ENCODE data around the gene ZNF638. TPM values are rescaled to one million over a fixed set of nuclear protein-coding genes. Genes with fewer than 3 reads are reported as not detected.

The ZNF638 gene
- total and polyA plus RNA-seq, 2 of the 8 experiments (the other 6 are each of a cell fraction or from before 2014, with no cell fraction given), result 45.3 to 143 TPM

DNA sequence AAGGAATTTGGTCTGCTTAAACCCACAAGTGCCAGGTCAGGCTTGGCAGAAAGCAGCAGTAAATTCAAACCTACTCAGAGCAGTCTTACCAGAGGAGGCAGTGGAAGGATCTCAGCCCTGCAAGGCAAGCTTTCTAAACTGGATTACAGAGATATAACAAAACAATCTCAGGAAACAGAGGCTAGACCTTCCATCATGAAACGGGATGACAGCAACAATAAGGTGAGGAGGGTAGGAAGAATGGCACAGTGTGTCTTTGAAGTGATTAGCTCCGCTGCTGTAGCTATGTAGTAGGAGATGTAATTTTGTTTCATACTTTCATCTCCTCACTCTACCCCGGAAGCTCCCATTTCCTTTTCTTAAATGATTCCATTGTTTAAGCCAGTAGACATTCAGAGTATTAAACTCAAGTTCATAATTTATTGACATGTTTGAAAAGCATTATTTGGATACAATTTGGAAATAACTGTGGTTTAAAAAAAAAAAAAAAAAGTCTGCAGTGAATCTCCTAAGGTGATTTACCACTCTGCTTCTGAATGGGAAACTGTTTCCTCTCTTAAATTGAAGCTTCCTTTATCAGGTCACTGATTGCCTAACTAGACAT, 92.3 kb downstream of the ZNF638 start:
- FAIRE-seq (no peak), DNase-seq (ENCODE audit: low read depth in 1 of 2, low spot score in 2 of 2) (no peak)
- H3K14ac ChIP-seq (ENCODE audit: insufficient read length), result no peak overlapping the region
- H3K56ac ChIP-seq (replicated peaks; ENCODE audit: insufficient read length, low read depth, low read length), result no peak overlapping the region
- no peak overlapping the region for H3K23ac ChIP-seq (ENCODE audit: insufficient read length)
- no peaks in the 10 kb centered on the region for H3K4me1 ChIP-seq (replicated peaks in 1 of 4; ENCODE audit: control insufficient read depth in 3 of 4, insufficient read depth in 4 of 4, low read length in 3 of 4)
- H4K5ac ChIP-seq (ENCODE audit: insufficient read length, low read depth, low read length), result no peak overlapping the region
- H3K4me2 ChIP-seq (ENCODE audit: insufficient read depth in 1 of 2, low read depth in 2 of 2, low read length in 2 of 2), result no peak overlapping the region
- no peak overlapping the region for H3K18ac ChIP-seq (ENCODE audit: extremely low read depth, low read length)
- WGBS, 2 experiments (ENCODE audit: extremely low coverage in 1 of 2, insufficient coverage in 1 of 2, insufficient read length in 1 of 2, insufficient replicate concordance in 2 of 2, low coverage in 1 of 2, low lambda C conversion rate in 2 of 2, missing lambda C conversion rate in 1 of 2), result 93% methylated on average over 3 of the region's 3 CpGs; no CpG with 5 or more reads in 1 of the 2 experiments
- no peak overlapping the region for H3K27ac ChIP-seq (ENCODE audit: low read depth, low read length)
- H3K4ac ChIP-seq (replicated peaks; ENCODE audit: insufficient read length, low read depth, low read length), result no peak overlapping the region
- no peaks in the 10 kb centered on the region for H3K27me3 ChIP-seq (replicated peaks in 1 of 4; ENCODE audit: control insufficient read depth in 3 of 4, extremely low read depth in 1 of 4, insufficient read depth in 3 of 4, low read length in 3 of 4)
- no peaks in the 10 kb centered on the region for H3K79me1 ChIP-seq (ENCODE audit: low read depth, low read length)
- POLR2A ChIA-PET (ENCODE audit: partially characterized antibody), result interaction anchor here (0.7 to 0.9 kb wide), 3 partner anchors 29 to 123 kb away, joined by 3 to 5 read pairs (median 4); partner anchors contain the start of gene DYSF
- H2BK20ac ChIP-seq (ENCODE audit: low read length), result no peak overlapping the region
- H2BK15ac ChIP-seq (ENCODE audit: low read length), result no peak overlapping the region
- peaks cover 8 to 74% (median 38%) of the 10 kb centered on the region in 4 experiments for H3K36me3 ChIP-seq (ENCODE audit: control insufficient read depth in 2 of 4, insufficient read depth in 4 of 4, low read length in 3 of 4)
- H2AFZ ChIP-seq (ENCODE audit: low read length), result no peak overlapping the region
- no peak overlapping the region for H4K8ac ChIP-seq (ENCODE audit: extremely low read depth, insufficient read depth, low read length)
- no peak overlapping the region for H3K9ac ChIP-seq (replicated peaks in 1 of 4; ENCODE audit: extremely low read depth in 1 of 4, low read depth in 3 of 4, low read length in 3 of 4)
- H3K4me3 ChIP-seq (ENCODE audit: extremely low read depth in 1 of 4, insufficient read depth in 2 of 4, low read depth in 3 of 4, low read length in 4 of 4), result no peak overlapping the region
- no peaks in the 10 kb centered on the region for H3K9me3 ChIP-seq (ENCODE audit: insufficient read depth in 2 of 2, low read depth in 1 of 2, low read length in 1 of 2)
- no peak overlapping the region for H2BK5ac ChIP-seq (ENCODE audit: low read depth, low read length)
- no peak overlapping the region for H2BK120ac ChIP-seq (replicated peaks; ENCODE audit: low read depth, low read length)
- no peaks in the 10 kb centered on the region for H3K79me2 ChIP-seq (ENCODE audit: control insufficient read depth in 1 of 2, insufficient read depth in 2 of 2, low read length in 2 of 2)
- CTCF ChIA-PET (ENCODE audit: partially characterized antibody), result interaction anchor here (1.0 to 1.3 kb wide), 2 partner anchors 10 to 45 kb away, joined by 3 to 4 read pairs; no protein-coding TSS in a partner anchor
- H4K91ac ChIP-seq (replicated peaks; ENCODE audit: insufficient read length, low read length), result no peak overlapping the region
- no peak overlapping the region for H2AK5ac ChIP-seq (ENCODE audit: low read depth, low read length)
- no peaks in the 10 kb centered on the region for H4K20me1 ChIP-seq (replicated peaks in 1 of 2; ENCODE audit: control insufficient read depth in 1 of 2, insufficient read depth in 2 of 2, low read length in 2 of 2)
- H2BK12ac ChIP-seq (ENCODE audit: low read depth, low read length), result no peak overlapping the region
- H3K23me2 ChIP-seq (ENCODE audit: low read depth, low read length), result no peaks in the 10 kb centered on the region

All from H1 (cell line).